HepG2 (cell line): ENCODE results near the gene PDLIM4.

Source experiments
- CTCF ChIP-seq: sonication (generic); formaldehyde crosslinking; IDR thresholded peaks from 2 replicates; pipeline ENCODE4 v1.5.0; 2020; ENCODE audit warnings: mild to moderate bottlenecking, missing genetic modification reagents, moderate library complexity
- KDM1A ChIP-seq: IDR thresholded peaks from 2 replicates; pipeline ENCODE4 v1.6.1; 2016; ENCODE audit warnings: missing compliant biosample characterization
- SNAPC2 ChIP-seq: sonication (generic); formaldehyde crosslinking; IDR thresholded peaks from 2 replicates; pipeline ENCODE4 v1.8.1; 2022; ENCODE audit warnings: mild to moderate bottlenecking, missing genetic modification reagents
- ZBTB21 ChIP-seq: sonication (generic); formaldehyde crosslinking; IDR thresholded peaks from 2 replicates; pipeline ENCODE4 v1.4.0; 2020; ENCODE audit warnings: missing genetic modification reagents

- TF ChIP-seq CTCF (no peak), KDM1A (CRISPR knock-in tag) (no peak), SNAPC2 (CRISPR knock-in tag) (no peak), ZBTB21 (CRISPR knock-in tag) (no peak)
Observed at GRCh38 chr5:132268769-132269551, 11.5 kb downstream of the PDLIM4 start.
